ENCODE data around the gene PCBP1. TPM values are rescaled to one million over a fixed set of nuclear protein-coding genes. Genes with fewer than 3 reads are reported as not detected.

The PCBP1 gene
- total RNA-seq, 1 experiment from 2014 or later: 276 TPM

DNA sequence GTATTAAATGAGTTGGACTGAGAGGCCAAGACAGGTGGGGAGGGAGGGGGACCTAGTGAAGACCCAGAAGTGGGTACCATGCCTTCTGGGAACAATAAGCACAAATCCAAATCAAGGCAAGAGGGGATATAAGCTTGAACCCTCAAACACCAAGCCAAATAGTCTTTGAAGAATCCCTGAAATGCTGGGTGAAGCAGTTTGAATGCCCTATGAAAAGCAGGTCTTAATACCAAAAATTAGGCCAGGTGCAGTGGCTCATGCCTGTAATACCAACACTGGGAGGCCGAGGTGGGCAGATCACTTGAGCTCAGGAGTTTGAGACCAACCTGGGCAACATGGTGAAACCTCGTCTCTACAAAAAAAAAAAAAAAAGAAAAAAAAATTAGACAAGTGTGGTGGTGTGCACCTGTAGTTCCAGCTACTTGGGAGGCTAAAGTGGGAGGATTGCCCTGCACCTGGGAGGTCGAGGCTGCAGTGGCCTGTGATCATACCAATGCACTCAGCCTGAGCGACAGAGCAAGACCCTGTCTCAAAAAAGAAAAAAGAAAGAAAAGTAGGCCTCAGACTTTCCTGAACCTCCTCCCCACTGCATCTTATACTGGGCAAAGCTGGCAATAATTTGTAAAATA lies 3.5 kb downstream of the PCBP1 start:
- intact Hi-C loops (cut with micrococcal nuclease; ENCODE audit: unreplicated experiment) (no loop called here), in situ Hi-C loops (cut with HindIII; ENCODE audit: low pct_unique_long_range_greater_than_20kb, low sequenced_read_pairs) (no loop called here)
- no peak for DNase-seq (ENCODE audit: low read depth, low spot score)
- no peaks in the 10 kb centered on the region for H3K27me3 ChIP-seq (ENCODE audit: control insufficient read depth, insufficient read depth, low read length)
- ATAC-seq: no peak
- POLR2A ChIA-PET: interaction anchor here (0.6 kb wide), 2 partner anchors 15 to 34 kb away, joined by 9 to 12 read pairs; no protein-coding TSS in a partner anchor
- BruUV-seq (replicated peaks): no TSS peak
- H3K4me3 ChIP-seq (ENCODE audit: low read depth in 2 of 2, low read length in 2 of 2): no peak overlapping the region
- H3K36me3 ChIP-seq (ENCODE audit: control insufficient read depth, insufficient read depth, low read length): peaks cover 10% of the 10 kb centered on the region
- TF ChIP-seq SIN3A (IDR thresholded peaks at IDR 0.05; ENCODE audit: borderline replicate concordance, insufficient read depth, low read depth, low read length) (no peak), TCF7L2 (IDR thresholded peaks at IDR 0.05; ENCODE audit: low read depth, low read length) (no peak), REST (IDR thresholded peaks at IDR 0.05; ENCODE audit: insufficient read depth in 1 of 2, low read depth in 2 of 2, low read length in 1 of 2) (no peak), POLR2AphosphoS5 (IDR thresholded peaks at IDR 0.05; ENCODE audit: low read depth, low read length) (no peak)
- TF ChIP-seq, protein P1, sequence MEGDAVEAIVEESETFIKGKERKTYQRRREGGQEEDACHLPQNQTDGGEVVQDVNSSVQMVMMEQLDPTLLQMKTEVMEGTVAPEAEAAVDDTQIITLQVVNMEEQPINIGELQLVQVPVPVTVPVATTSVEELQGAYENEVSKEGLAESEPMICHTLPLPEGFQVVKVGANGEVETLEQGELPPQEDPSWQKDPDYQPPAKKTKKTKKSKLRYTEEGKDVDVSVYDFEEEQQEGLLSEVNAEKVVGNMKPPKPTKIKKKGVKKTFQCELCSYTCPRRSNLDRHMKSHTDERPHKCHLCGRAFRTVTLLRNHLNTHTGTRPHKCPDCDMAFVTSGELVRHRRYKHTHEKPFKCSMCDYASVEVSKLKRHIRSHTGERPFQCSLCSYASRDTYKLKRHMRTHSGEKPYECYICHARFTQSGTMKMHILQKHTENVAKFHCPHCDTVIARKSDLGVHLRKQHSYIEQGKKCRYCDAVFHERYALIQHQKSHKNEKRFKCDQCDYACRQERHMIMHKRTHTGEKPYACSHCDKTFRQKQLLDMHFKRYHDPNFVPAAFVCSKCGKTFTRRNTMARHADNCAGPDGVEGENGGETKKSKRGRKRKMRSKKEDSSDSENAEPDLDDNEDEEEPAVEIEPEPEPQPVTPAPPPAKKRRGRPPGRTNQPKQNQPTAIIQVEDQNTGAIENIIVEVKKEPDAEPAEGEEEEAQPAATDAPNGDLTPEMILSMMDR (IDR thresholded peaks at IDR 0.05): no peak
- H3K4me1 ChIP-seq (ENCODE audit: control insufficient read depth, insufficient read depth, low read length): peaks cover 16% of the 10 kb centered on the region
- H3K9me3 ChIP-seq (ENCODE audit: control insufficient read depth, insufficient read depth, low read depth, low read length): no peaks in the 10 kb centered on the region
- CTCF ChIA-PET: no interaction called here
- H3K27ac ChIP-seq (ENCODE audit: low read length): no peak overlapping the region

- no peak for ATAC-seq
These were observed 4.1 kb downstream of the PCBP1 start for GRCh38 chr2:70091364-70091763.

More at GRCh38 chr2:70091364-70091763, 4.1 kb downstream of the PCBP1 start:
- ChIA-PET POLR2A (interaction anchor here (0.5 kb wide), 1 partner anchor 92 kb away, joined by 4 read pairs; no protein-coding TSS in a partner anchor), CTCF (no interaction called here)
- no peak for DNase-seq (ENCODE audit: low read depth, low spot score)
- Histone ChIP-seq H3K4me3 (ENCODE audit: low read depth in 2 of 2, low read length in 2 of 2) (no peak overlapping the region), H3K36me3 (ENCODE audit: control insufficient read depth, insufficient read depth, low read length) (peaks cover 10% of the 10 kb centered on the region), H3K4me1 (ENCODE audit: control insufficient read depth, insufficient read depth, low read length) (peaks cover 10% of the 10 kb centered on the region), H3K9me3 (ENCODE audit: control insufficient read depth, insufficient read depth, low read depth, low read length) (no peaks in the 10 kb centered on the region), H3K27ac (ENCODE audit: low read length) (no peak overlapping the region), H3K27me3 (ENCODE audit: control insufficient read depth, insufficient read depth, low read length) (no peaks in the 10 kb centered on the region)
- intact Hi-C loops (cut with micrococcal nuclease; ENCODE audit: unreplicated experiment) (no loop called here), in situ Hi-C loops (cut with HindIII; ENCODE audit: low pct_unique_long_range_greater_than_20kb, low sequenced_read_pairs) (no loop called here)
- no TSS peak for BruUV-seq (replicated peaks)
- TF ChIP-seq, protein P1 (IDR thresholded peaks at IDR 0.05): no peak
- TF ChIP-seq REST (IDR thresholded peaks at IDR 0.05; ENCODE audit: insufficient read depth in 1 of 2, low read depth in 2 of 2, low read length in 1 of 2) (no peak), POLR2AphosphoS5 (IDR thresholded peaks at IDR 0.05; ENCODE audit: low read depth, low read length) (no peak), TCF7L2 (IDR thresholded peaks at IDR 0.05; ENCODE audit: low read depth, low read length) (no peak), SIN3A (IDR thresholded peaks at IDR 0.05; ENCODE audit: borderline replicate concordance, insufficient read depth, low read depth, low read length) (no peak)
